HepG2 (cell line): Measurements from ENCODE around the gene NAGS. TPM values are rescaled to one million over a fixed set of nuclear protein-coding genes. Genes with fewer than 3 reads are reported as not detected.
A peak's percentile ranks its signal among the peaks of the same experiment; 100 is the strongest.

Experiments used
- DRAP1 ChIP-seq: IDR thresholded peaks from 2 replicates; pipeline ENCODE4 v1.6.1; 2016; ENCODE audit warnings: missing genetic modification reagents, missing compliant biosample characterization
- HIVEP1 ChIP-seq: sonication (generic); formaldehyde crosslinking; IDR thresholded peaks from 2 replicates; pipeline ENCODE4 v1.4.0; 2020; ENCODE audit warnings: mild to moderate bottlenecking, missing genetic modification reagents
- MXD1 ChIP-seq: sonication (generic); formaldehyde crosslinking; IDR thresholded peaks from 2 replicates; pipeline ENCODE4 v1.4.0; 2020; ENCODE audit warnings: mild to moderate bottlenecking, missing genetic modification reagents
- POGZ ChIP-seq: sonication (generic); formaldehyde crosslinking; IDR thresholded peaks from 2 replicates; pipeline ENCODE4 v1.4.0; 2020; ENCODE audit warnings: mild to moderate bottlenecking, missing genetic modification reagents
- POLR2A ChIP-seq, 2 experiments: IDR thresholded peaks; 2 replicates each; pipeline ENCODE4 v1.6.1; 2011; ENCODE audit warnings: low read depth in 2 of 2, low read length in 2 of 2, mild to moderate bottlenecking in 1 of 2, moderate library complexity in 1 of 2; ENCODE audit not compliant: insufficient read depth in 1 of 2
- RBM39 ChIP-seq: fragments of 200-400 bp; formaldehyde crosslinking; IDR thresholded peaks from one replicate; pipeline ENCODE4 v1.6.1; 2018; ENCODE audit warnings: antibody characterized with exemption, mild to moderate bottlenecking, low read depth, low read length; ENCODE audit not compliant: poor library complexity, severe bottlenecking
- RNF219 ChIP-seq: sonication (generic); formaldehyde crosslinking; IDR thresholded peaks from 2 replicates; pipeline ENCODE4 v1.5.0; 2020; ENCODE audit warnings: mild to moderate bottlenecking, missing genetic modification reagents
- SALL1 ChIP-seq: sonication (generic); formaldehyde crosslinking; IDR thresholded peaks from 2 replicates; pipeline ENCODE4 v1.8.0; 2022; ENCODE audit warnings: mild to moderate bottlenecking, missing genetic modification reagents
- SNAPC5 ChIP-seq: sonication (generic); formaldehyde crosslinking; IDR thresholded peaks from 2 replicates; pipeline ENCODE4 v1.8.1; 2023; ENCODE audit warnings: mild to moderate bottlenecking, missing genetic modification reagents, borderline replicate concordance
- TERF1 ChIP-seq: sonication (generic); formaldehyde crosslinking; IDR thresholded peaks from 2 replicates; pipeline ENCODE4 v1.8.0; 2022; ENCODE audit warnings: mild to moderate bottlenecking, missing genetic modification reagents, moderate library complexity
- TFDP1 ChIP-seq: IDR thresholded peaks from 2 replicates; pipeline ENCODE4 v1.6.1; 2016; ENCODE audit warnings: missing compliant biosample characterization, missing genetic modification reagents, borderline replicate concordance
- THYN1 ChIP-seq: sonication (generic); formaldehyde crosslinking; IDR thresholded peaks from 2 replicates; pipeline ENCODE4 v1.8.1; 2023; ENCODE audit warnings: low read depth, mild to moderate bottlenecking, moderate library complexity, missing genetic modification reagents, borderline replicate concordance
- ZBTB25 ChIP-seq: IDR thresholded peaks from 2 replicates; pipeline ENCODE4 v1.6.1; 2018; ENCODE audit warnings: missing genetic modification reagents
- ZBTB8A ChIP-seq: sonication (generic); formaldehyde crosslinking; IDR thresholded peaks from 2 replicates; pipeline ENCODE4 v1.4.0; 2020; ENCODE audit warnings: mild to moderate bottlenecking, low read depth, missing genetic modification reagents, borderline replicate concordance
- ZIK1 ChIP-seq: sonication (generic); formaldehyde crosslinking; IDR thresholded peaks from 2 replicates; pipeline ENCODE4 v1.5.0; 2020; ENCODE audit warnings: mild to moderate bottlenecking, low read depth, missing genetic modification reagents, borderline replicate concordance
- ZNF256 ChIP-seq: sonication (generic); formaldehyde crosslinking; conservative IDR thresholded peaks from 2 replicates; pipeline ENCODE4 v1.4.0; 2020; ENCODE audit warnings: missing genetic modification reagents
- ZNF589 ChIP-seq: sonication (generic); formaldehyde crosslinking; conservative IDR thresholded peaks from 2 replicates; pipeline ENCODE4 v1.8.0; 2022; ENCODE audit warnings: mild to moderate bottlenecking, moderate library complexity, missing genetic modification reagents
- ZNF597 ChIP-seq: sonication (generic); formaldehyde crosslinking; IDR thresholded peaks from 2 replicates; pipeline ENCODE4 v1.5.0; 2020; ENCODE audit warnings: missing genetic modification reagents
- ZNF616 ChIP-seq: sonication (generic); formaldehyde crosslinking; IDR thresholded peaks from 2 replicates; pipeline ENCODE4 v1.5.0; 2020; ENCODE audit warnings: low read depth, mild to moderate bottlenecking, missing genetic modification reagents
- ZNF891 ChIP-seq: sonication (generic); formaldehyde crosslinking; IDR thresholded peaks from 2 replicates; pipeline ENCODE4 v1.5.0; 2020; ENCODE audit warnings: mild to moderate bottlenecking, missing genetic modification reagents
- ZSCAN29 ChIP-seq: sonication (generic); formaldehyde crosslinking; conservative IDR thresholded peaks from 2 replicates; pipeline ENCODE4 v1.4.0; 2020; ENCODE audit warnings: mild to moderate bottlenecking, missing genetic modification reagents
- polyA plus RNA-seq, 8 experiments: library from polyadenylated mRNA; depleted of rRNA in 3 of 8; stranded (reverse) in 7 of 8; unstranded in 1 of 8; fragments of >200 nt; fragmentation: Illumina TruSeq in 4 of 8; extraction: Trizol in 4 of 8; gene quantifications; 2 replicates each; pipeline versions ENCODE4 v1.2.1 to v1.2.3, GENCODE V29; 2011 to 2016; ENCODE audit warnings: low read depth in 4 of 8, missing spikeins in 1 of 8, mixed read lengths in 1 of 8; ENCODE audit not compliant: insufficient read depth in 1 of 8
- total RNA-seq, 5 experiments: library from RNA; depleted of rRNA; stranded (reverse); fragments of >200 nt; fragmentation: Illumina TruSeq; extraction: Trizol; gene quantifications; 2 replicates each; pipeline ENCODE4 v1.2.3, GENCODE V29; 2016; ENCODE audit warnings: low read depth in 1 of 5

Gene NAGS
- total and polyA plus RNA-seq, 2 of the 13 experiments (the other 11 are each of a cell fraction or from before 2014, with no cell fraction given), result 4.3 to 5.1 TPM

- peak; percentile 80 for TF ChIP-seq DRAP1 (CRISPR knock-in tag)
- no peak for TF ChIP-seq TERF1
- peak; percentile 98 for TF ChIP-seq ZBTB25
- peak; percentile 82 for TF ChIP-seq HIVEP1 (CRISPR knock-in tag)
- TF ChIP-seq ZNF589 (CRISPR knock-in tag), result 0 out of 2 replicates have a peak, but pooled peaks have one; percentile 68
- TF ChIP-seq ZNF597 (CRISPR knock-in tag), result no peak
- TF ChIP-seq ZNF616 (CRISPR knock-in tag), result peak; percentile 87
- peak; percentile 90 for TF ChIP-seq SALL1 (CRISPR knock-in tag)
- TF ChIP-seq MXD1 (CRISPR knock-in tag), result peak; percentile 85
- TF ChIP-seq ZNF256 (CRISPR knock-in tag), result peak; percentile 16; the same call in 1 of the 2 replicates
- TF ChIP-seq POGZ (CRISPR knock-in tag), result peak; percentile 98
- TF ChIP-seq TFDP1 (CRISPR knock-in tag), result peak; percentile 86
- TF ChIP-seq RNF219 (CRISPR knock-in tag), result no peak
- peak; percentile 80; the same call in 1 of the 2 replicates for TF ChIP-seq ZBTB8A (CRISPR knock-in tag)
- peak; percentile 84 to 89 for TF ChIP-seq POLR2A (IDR thresholded peaks at IDR 0.05; ENCODE audit: insufficient read depth in 1 of 2, low read depth in 2 of 2, low read length in 2 of 2)
- peak; percentile 92 for TF ChIP-seq ZSCAN29 (CRISPR knock-in tag)
- peak; percentile 94 for TF ChIP-seq RBM39
- TF ChIP-seq SNAPC5 (CRISPR knock-in tag), result peak; percentile 43
- peak; percentile 97 for TF ChIP-seq ZNF891
- 0 out of 2 replicates have a peak, but pooled peaks have one; percentile 77 for TF ChIP-seq THYN1 (CRISPR knock-in tag)
- peak; percentile 73 for TF ChIP-seq ZIK1 (CRISPR knock-in tag)
These were observed 10.2 kb downstream of the NAGS start, which contains the start of gene TMEM101 (continued) for GRCh38 chr17:44014437-44015172.
